GM06990 (cell line): Measurements from ENCODE around the gene ELAVL3.

ENCODE experiments used
- DNase-seq: peaks from one replicate; pipeline ENCODE4 v3.0.0-alpha.2; 2011; ENCODE audit not compliant: insufficient read length; ENCODE audit errors: extremely low read depth
- H3K27me3 ChIP-seq: replicated peaks from 2 replicates; pipeline ENCODE4 v1.6.0; 2011; ENCODE audit warnings: low read length; ENCODE audit not compliant: control insufficient read depth, insufficient read depth
- H3K36me3 ChIP-seq: 2 replicates; pipeline ENCODE4 v1.5.1; 2011; ENCODE audit warnings: low read length; ENCODE audit not compliant: control insufficient read depth, insufficient read depth
- H3K4me3 ChIP-seq: replicated peaks from 2 replicates; pipeline ENCODE4 v1.5.1; 2011; ENCODE audit warnings: low read depth, mild to moderate bottlenecking, control low read depth, low read length
- TF ChIP-seq, protein P1 (sequence below): IDR thresholded peaks from 2 replicates; pipeline ENCODE4 v1.5.1; 2011; ENCODE audit warnings: low read length, control low read depth, mild to moderate bottlenecking, inconsistent platforms; ENCODE audit not compliant: insufficient read depth, poor library complexity, severe bottlenecking

The ELAVL3 gene

DNA sequence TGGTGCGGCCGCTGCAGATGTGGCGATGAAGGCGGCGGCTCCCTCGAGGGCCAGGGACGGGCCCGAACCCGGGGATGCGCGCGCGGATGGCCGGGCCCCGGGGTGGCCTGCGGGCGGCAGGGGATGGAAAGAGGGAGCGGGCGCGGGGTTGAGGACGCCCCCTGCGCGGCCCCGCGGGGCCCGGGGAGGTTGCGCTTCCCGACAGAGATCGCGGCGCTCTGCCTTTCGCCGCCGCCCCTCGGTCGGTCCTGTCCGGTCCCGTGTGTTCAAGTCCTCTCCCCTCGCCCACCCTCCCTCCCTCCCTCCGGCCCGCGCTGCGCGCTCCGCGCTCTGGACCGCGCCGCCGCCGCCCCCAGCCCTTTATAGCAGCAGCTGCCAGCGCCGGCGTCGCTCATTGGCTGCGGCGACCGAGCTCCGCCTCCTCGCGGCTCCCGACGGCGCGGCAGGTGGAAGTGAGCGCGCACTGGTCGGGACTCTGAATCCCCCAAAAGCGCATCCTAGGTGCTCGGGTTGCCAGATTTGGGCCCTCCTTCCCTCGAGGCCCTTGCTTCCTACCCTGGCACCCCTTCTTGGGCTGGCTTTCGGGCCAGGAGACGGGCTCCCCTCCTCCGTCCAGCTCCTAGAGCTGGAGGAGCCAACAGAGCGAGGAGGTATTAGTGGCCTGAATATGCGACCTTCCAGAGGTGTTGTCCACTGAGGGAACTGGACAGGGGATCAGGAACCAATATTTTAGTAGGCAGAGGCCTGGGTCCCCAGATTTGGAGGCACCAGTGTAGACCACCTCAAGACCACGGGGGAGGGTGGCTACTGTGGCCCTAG lies at the start of gene ELAVL3:
Gene ELAVL3 (minus strand): TSS at position 332 of the 819 bp plus-strand sequence. CDS start 438 bp downstream, outside the sequence.
- no peak for DNase-seq
- Histone ChIP-seq H3K27me3 (no peaks in the 10 kb centered on the region), H3K36me3 (no peaks in the 10 kb centered on the region), H3K4me3 (peak within 1 kb of the TSS; percentile 44)
- TF ChIP-seq, protein P1, sequence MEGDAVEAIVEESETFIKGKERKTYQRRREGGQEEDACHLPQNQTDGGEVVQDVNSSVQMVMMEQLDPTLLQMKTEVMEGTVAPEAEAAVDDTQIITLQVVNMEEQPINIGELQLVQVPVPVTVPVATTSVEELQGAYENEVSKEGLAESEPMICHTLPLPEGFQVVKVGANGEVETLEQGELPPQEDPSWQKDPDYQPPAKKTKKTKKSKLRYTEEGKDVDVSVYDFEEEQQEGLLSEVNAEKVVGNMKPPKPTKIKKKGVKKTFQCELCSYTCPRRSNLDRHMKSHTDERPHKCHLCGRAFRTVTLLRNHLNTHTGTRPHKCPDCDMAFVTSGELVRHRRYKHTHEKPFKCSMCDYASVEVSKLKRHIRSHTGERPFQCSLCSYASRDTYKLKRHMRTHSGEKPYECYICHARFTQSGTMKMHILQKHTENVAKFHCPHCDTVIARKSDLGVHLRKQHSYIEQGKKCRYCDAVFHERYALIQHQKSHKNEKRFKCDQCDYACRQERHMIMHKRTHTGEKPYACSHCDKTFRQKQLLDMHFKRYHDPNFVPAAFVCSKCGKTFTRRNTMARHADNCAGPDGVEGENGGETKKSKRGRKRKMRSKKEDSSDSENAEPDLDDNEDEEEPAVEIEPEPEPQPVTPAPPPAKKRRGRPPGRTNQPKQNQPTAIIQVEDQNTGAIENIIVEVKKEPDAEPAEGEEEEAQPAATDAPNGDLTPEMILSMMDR = no peak

GRCh38 chr19:11530432-11530831 lies 49.6 kb upstream of the ELAVL3 start:
- Histone ChIP-seq H3K36me3 (no peaks in the 10 kb centered on the region), H3K27me3 (no peaks in the 10 kb centered on the region), H3K4me3 (no peak overlapping the region)
- TF ChIP-seq, protein P1 = peak; percentile 21
- peak; percentile 64 for DNase-seq

DNA sequence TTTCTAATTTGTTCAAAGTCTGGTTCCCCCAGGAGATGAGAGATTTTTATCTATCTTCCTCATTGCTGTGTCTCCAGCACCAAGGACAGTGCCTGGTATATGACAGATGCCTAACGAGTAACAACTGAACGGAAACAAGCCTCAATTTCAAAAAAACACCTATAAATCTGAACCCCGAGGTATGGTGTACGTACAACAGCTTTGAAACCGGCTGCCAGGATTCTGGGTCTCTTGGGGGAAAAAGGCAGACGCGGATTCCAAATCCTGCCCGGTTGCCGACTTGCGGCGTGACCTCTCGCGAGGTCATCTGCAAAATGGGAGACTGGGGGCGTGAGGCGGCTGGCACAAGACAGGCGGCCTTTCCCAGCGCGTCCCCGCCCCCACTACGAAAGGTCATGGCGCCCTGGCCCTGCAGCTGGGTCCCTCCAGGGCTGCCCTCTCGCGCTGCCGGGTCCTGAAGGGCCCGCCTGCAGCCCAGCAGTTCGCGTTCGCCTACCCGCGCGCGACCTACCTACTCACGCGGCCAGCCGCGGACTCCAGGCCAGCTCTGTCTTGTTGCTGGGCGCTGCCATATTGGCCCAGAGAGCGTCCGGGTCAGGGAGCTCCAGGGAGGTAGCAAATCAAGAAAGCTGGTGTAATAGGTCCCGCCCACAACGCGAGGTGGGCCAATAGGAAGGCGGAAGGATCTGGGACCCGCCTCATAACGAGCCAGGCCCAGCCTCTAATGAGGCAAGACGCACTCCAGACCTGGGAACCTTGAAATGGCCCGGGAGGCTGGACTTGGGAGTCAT lies 47.9 kb upstream of the ELAVL3 start, which contains the start of gene ECSIT:
Gene ECSIT (minus strand): TSS at position 584 of the 791 bp plus-strand sequence. CDS start 9,964 bp downstream, outside the sequence.
- TF ChIP-seq, protein P1 = no peak
- peak; percentile 95 for DNase-seq
- H3K27me3 ChIP-seq = no peaks in the 10 kb centered on the region
- no peaks in the 10 kb centered on the region for H3K36me3 ChIP-seq
- H3K4me3 ChIP-seq = peak within 1 kb of the TSS; percentile 80

DNA sequence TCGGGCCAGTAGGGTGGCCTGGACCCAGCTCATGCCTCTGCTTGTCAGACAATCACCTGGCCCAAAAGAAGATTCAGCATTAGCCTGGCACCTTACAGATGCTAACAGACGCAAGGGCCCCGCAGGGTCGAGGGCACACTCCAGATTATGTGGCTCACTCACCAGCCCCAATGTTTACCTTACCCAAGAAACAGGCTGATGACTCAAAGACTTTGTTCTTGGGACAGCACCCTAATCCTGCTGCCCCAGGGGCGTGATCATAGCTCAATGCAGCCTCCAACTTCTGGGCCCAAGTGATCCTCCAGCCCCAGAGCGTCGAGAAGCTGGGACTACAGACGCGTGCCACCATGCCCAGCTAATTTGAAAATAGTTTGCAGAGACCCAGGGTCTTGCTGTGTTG lies 38.3 kb upstream of the ELAVL3 start:
- Histone ChIP-seq H3K27me3 (no peaks in the 10 kb centered on the region), H3K4me3 (no peak overlapping the region), H3K36me3 (peaks cover 2% of the 10 kb centered on the region; the same call in 1 of the 2 replicates)
- no peak for DNase-seq
- TF ChIP-seq, protein P1 = no peak

- Histone ChIP-seq H3K36me3 (peaks cover 8% of the 10 kb centered on the region), H3K4me3 (no peak overlapping the region), H3K27me3 (no peaks in the 10 kb centered on the region)
- DNase-seq = no peak
- TF ChIP-seq, protein P1 = no peak
Measured at GRCh38 chr19:11513946-11514345, 33.1 kb upstream of the ELAVL3 start.
